HG03469 (cell line): ENCODE results near the gene KCNH5.
"Not testable (repeated sequence)": the region's sequence is repeated elsewhere in the genome, so short reads cannot be mapped to it uniquely, and the experiment has no call there.

Source experiments
- ATAC-seq: cut with Tn5 transposase; IDR thresholded peaks from one replicate; pipeline ENCODE4 v1.9.1; 2021; ENCODE audit warnings: mild to moderate bottlenecking, moderate library complexity, moderate number of reproducible peaks; ENCODE audit not compliant: unreplicated experiment

The KCNH5 gene

DNA sequence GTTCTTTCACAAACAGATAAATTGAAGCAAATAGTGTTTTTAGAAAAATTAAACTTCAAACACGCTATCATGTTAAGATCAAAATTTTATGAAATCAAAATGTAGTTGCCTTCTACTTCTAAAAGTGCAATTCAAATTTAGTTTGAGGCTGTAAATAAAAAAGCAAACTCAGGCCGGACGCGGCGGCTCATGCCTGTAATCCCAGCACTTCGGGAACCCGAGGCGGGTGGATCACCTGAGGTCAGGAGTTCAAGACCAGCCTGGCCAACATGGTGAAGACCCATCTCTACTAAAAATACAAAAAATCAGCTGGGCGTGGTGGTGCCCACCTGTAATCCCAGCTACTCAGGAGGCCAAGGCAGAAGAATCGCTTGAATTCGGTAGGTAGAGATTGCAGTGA is 298.4 kb downstream of the KCNH5 start:
- ATAC-seq = not testable (repeated sequence)

DNA sequence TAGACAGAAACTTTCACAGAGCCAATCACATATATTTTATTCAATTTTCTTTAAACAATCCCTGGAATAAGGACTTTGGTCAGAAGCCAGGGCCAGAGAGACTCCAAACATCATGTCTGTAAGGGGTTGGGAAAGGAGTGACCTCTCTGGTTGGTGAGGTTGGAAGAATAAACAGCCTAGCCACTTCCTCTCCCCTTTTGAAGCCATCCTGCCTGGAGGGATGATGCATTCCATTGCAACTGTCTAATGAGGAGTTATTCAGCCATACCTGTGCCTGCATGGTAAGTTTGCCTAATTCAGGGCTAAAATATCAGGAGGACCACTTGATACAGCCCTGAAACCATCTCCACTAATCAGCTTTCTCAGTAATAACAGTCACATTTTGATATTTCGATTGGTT is 299.8 kb downstream of the KCNH5 start:
- ATAC-seq = no peak

DNA sequence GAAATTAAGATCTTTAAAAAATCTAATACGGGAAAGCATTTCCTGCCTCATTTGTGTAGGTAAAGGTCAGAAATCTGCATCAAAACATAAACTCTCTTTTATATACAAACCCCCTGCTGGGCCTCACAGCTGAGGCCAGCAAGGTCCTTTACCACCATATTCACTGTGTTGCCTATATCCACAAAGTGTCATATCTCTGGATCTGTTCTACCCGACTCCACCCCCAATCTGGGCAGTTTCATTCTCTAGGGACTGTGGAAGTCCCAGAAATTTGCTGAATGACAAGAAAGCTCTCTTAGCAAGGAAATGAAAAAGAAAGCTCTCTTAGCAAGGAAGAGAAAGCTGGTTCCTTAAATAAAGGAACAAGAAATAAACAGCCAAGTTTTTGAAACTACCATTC is 301.7 kb downstream of the KCNH5 start:
- no peak for ATAC-seq

DNA sequence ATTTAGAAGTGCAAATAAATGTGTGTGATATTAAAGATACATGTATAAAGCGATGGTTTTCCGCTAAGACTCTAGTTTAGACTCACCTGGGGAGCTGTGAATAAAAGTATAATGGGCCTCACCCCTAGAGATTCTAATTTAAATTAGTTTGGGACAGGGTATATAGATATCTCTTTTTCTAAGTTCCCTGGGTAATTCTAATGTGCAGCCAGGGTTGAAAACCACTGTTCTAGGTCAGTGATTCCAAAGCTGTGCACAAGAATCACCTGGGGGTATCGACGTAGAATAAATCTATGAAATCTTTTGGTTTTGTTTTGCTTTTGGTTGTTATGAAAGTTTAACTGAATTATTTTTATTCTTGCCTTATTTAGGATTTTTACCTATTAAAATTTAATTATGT is 302.1 kb downstream of the KCNH5 start:
- no peak for ATAC-seq

DNA sequence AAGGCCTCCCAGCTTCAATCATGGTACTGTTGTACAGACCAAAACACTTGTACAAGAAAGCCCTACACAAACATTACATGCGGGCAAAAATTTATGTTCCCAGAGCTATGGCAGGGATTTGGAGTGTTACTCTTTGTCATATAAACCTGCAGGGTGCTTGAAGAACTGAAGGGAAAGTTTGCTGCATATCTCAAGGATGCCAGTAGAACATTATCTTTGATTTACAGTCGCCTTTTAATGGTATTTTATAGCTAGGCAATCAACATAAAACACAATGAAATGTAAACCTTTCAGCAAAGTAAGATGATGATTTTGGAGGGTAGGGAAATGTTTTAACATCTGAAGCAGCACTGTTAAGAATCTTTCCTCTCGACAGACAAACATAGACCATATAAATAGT is 305.6 kb downstream of the KCNH5 start:
- no peak for ATAC-seq

DNA sequence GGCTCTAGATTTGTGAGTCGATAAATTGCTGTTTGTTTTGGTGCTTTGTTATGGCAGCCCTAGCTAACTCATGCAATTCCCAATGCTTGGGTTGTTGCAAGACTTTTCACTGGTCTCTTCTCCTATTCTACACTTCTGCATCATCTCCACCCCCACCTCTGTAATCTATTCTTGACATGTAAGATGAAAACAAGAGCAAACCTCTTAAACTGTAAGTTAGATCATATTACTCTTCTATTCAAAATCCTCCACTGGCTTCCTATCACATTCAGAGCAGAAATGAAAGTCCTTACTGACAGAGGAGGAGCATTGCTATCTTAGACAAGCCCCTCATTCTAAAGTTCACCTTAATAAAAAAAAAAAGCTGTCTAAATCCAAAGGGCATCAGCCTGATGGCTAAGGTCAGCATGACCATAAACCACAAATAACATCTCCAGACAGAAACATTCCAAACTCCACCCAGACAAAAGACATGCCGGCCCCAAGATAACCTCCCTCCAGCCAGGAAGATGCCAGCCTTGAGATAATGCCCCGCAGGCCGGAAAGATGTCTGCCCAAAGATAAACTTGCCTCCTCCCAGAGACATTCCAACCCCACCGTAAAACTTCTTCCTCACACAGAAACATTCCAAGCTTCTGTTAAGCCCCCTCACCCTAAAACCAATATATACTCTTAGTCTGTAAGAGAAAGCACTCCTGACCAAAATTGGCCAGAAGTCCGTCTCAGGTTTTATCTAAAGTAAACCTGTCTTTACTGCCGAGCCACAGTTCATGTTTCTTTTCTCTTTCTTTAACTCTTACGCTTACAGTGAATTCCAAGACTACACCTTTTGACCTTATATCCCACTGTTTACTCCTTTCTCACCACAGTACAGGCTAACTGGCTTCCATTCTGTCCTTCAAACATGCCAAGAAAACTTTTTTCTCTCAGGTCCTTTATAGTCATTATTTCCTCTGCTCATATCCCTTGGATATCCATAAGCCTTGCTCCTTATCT is 308.9 kb downstream of the KCNH5 start:
- no peak for ATAC-seq

DNA sequence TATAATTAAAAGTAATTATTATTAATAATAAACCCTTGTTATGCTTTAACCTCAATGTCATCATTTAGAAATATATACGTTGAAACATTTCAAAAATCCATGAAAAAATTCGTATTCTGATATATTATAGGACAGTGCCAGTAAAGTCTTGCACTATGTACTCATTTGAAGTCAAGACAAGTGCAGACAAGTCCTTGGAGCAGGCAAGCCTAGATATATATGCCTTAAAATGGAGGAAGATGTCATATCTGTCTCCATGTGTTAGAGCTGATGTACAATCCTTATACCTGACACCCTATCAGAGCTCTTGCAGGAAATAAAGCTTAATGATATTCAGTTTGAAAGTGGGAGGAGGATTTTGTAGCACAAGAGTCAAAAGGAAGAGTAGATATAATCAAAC is 310.4 kb downstream of the KCNH5 start:
- no peak for ATAC-seq

DNA sequence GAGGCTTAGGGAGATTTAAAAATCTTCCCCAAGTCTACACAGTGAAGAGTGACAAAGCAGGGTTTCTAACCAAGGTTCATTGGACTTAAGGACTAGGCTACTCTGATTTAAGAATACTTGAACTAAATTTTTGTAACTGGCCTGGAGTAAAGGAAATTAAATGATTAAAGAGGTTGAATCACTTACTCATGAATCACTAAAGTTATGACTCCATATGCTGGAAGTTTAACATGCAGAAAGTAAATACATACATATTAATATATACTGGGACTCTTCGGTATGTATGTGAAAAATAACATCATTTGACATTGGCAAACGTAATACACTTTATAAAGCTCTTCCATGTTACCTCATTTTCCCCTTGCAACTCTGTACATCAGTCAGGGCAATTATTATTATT is 322.9 kb downstream of the KCNH5 start:
- no peak for ATAC-seq

DNA sequence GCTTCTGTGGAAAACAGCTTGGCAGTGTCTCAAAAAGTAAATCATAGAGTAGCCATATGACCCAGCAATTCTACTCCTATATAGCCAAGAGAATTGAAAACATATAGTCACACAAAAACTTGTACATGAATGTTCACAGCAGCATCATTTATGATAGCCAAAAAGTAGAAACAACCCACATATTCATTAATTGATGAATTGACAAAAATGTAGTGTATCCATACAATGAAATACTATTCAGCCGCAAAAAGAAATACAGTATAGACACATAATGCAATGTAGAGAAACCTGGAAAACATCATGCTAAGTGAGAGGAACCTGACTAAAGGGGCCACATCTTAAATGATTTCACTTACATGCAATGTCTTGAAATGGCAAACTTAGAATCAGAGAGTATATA is 326.6 kb downstream of the KCNH5 start:
- no peak for ATAC-seq

DNA sequence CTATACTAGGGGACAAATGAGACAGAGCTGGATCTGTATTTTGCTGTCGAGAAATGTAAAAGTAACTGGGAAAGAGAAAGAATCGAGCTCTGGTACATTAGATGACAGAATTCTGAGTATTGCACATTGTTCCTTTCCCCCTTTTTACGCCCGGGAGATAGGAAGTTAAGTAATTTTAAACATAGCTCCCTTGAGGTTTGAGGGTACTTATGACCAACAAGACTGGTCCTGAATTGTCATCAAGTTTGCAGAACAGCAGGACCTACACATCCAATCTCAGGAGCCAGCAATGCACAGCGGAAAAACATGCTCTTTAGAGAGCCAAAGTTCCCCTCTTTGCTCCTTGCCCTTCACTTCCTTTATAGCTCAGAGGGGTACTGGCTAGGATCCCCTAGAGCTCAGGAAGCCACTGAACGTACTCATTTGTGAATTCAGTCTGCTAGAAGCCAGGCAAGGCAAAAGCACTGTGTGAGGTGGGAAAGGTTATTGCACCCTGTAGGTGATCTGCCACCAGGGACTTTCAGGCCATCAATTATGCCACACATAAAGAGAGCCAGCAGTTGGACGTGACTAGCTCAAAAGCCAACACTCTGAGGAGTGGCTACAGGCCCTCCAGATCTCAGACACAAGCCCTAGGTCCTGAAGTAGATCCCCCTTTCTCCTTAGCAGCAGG is 333.8 kb downstream of the KCNH5 start:
- no peak for ATAC-seq

DNA sequence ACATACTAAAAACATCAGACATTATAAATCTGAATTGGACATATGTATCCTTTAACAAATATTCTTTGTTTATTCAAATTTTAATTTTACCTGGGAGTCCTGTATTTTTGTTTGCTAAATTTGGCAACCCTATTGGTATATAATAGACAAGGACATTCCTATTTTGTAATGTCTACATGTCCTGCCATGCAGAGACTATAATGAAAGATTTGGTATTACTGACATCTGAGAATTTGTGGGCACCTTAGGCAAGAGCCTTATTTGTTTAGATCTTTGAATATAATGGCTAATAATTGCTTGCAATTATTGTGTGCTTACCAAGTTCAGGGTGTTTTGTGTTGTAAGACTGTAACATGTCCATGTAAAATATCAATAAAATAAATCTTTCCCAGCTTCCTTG is 334.4 kb downstream of the KCNH5 start:
- no peak for ATAC-seq

DNA sequence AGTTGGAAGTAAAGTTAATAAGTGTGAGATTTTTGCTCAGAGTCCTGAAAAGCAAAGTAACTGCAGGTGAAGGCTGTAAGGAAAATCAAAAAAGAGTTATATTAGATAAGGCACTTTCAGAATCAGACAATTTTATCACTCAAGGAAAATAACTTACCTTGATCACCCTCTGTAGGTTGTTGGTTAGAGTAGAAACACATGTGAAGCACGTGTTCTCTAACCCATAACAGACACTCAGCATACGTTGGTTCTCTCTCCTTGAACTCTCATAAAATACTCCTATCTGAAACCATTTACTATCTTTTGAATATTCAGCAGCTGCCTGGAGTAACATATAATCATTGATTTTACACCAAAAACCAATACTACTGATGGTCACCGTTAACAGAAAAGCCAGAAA is 335.5 kb downstream of the KCNH5 start:
- ATAC-seq = no peak

DNA sequence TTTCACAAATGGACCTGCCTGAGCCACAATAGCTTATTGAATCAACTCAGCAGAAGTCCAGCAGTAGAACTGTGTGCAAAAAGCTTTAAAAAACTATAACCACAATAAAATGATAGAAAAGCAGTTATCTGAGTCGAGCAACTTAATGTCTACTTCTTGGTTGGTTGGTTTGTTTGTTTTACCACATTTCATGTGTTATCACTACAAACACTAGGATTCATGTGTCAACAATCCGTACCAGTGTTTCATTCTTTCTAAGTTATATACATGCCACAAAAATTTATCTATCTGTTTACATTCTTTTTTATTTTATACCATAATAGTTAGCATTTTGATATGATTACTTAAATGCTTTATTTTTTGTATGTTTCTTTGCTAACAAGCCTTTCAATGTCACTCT is 339.0 kb downstream of the KCNH5 start:
- ATAC-seq = no peak

DNA sequence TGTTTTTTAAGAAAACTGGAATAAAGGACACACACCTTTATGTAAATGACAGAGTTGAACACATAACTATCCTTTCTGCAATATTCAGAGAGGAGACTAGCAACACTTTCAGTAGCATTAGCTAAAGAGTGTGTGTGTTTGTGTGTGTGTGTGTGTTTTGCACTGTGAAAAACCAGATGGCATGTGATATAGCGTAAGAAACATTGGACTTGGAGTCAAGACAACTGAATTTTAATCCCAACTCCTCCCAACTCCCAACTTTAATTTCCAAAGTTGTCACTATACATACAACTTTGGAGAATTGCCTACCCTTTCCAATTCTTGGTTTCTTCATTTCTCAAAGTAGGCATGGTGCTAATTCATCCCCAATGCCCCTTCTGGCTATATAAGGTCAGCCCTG is 347.8 kb downstream of the KCNH5 start:
- no peak for ATAC-seq

DNA sequence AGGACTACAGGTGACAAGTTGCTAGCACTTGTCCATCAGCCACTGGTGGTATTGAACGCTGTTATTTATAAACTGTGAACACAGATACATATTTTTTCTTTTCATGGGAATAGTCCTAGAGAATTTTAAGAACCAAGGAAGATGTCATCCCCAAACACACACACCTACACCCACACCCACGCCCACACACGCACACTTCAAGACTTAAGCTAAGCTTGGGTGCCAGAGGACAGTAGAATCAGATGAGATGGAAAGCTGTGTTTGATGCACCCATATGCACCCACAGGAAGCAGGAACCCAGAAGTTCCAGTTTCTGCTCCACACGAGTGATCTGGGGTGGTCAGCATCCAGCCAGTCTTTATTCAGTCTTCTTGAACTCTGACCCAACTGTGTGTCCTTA is 348.3 kb downstream of the KCNH5 start:
- no peak for ATAC-seq

DNA sequence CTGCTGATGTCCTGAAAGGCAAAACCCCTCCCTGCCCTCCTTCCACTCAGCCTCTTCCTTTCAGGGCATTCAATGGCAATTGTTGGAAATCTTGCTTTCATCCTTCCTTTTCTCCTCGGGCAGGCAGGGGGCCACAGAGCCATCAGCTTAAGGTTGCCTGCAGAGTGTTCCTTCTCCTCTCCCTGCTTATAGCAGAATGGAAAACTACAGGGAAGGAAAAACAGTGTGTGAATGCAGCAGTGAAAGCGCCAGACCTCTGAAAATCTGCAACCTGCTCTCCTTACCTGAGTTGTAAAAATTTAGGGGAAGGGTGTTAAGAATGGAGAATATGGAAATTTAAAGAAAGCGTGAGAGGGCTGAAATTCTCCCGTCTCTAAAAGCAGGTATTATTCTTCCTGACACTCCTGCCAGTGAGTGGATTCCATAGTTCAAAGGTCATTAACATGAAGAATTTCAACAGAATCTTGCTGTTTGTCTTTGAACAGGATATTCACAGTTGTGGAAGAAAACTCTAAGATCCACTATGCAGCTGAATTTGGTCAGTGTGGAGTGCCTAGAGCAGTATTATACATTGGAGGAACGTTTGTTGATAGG is 348.8 kb downstream of the KCNH5 start:
- ATAC-seq = no peak

DNA sequence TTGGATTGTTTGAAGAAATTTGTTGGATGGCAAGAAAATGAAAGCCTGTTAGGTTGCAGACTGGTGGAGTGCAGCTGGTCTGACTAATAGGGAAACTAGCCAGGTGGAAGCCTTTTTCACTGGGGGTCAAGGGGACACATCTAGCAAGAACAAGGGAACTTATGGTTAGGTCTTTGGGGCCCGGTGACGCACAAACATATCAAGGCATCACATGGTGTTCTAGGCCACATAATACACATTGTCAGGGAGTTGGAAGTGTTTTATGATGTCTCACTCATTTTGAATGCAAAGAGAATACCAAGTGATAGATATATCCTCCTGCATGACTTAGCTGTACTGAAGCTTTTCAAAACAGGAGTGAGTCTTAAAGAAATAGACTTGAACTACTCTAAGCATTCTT is 351.2 kb downstream of the KCNH5 start:
- ATAC-seq = no peak

DNA sequence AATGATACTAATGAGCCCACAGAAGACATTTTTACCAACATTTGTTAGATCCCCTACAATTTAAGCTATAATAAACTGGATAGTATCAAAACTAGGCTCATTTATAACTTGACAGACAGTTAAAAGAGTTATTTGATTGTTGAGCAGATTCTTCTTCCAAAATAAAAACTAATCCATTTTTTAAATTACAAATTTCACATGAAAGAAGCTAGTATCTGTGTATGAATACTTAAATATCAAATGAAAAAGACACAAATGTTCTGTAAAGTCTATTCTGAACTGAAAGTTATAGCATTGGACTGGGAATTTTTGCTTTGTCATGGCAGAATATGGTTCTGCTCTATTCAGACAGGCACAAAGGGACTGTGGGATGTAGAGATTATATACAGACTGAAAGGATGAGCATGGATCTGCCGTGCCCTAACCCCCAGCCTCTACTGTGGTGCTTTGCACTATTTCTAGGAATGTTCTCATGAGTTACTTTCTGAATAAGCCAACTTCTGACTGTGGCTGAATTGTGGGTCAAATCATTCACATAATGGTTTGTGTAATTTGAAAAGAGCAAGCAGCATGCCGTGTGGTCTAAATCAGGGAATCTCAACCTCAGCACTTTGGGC is 352.7 kb downstream of the KCNH5 start:
- ATAC-seq = no peak

DNA sequence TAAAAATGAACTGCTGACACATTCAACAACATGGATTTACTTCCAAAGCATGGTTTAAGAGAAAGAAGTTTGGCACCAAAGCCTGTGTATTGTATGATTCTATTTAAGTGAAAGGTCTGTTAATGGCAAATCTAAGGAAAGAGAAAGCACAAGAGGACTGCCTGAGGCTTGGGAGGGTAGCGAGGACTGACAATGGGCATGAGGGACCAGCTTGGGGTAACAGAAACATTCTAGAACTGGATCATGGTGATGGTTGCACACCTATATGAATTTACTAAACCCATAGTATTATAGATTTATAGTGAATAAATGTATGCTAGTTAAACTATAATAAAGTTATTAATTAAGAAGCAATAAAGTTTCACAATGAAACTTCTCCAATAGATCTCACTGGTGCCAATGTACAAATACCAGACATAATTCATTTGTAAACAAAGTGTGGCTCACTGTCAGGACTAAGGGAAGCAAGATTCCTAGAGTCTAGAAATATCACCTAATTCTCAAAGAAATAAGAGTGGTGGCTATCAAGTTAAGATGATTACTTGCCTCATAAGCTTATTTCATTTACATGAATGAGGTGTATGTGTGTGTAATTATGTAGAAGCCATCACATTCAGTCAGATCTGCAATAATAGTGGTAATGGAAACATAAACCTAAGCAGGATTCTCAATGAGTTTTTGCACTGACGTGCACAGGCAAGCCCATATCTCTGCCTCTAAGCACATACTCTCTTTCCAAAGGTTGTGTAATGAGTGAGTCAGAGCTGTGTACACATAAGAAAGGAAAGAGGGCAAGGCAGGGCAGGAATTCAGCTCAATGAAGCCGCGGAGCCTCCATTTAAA is 353.4 kb downstream of the KCNH5 start:
- ATAC-seq = no peak

DNA sequence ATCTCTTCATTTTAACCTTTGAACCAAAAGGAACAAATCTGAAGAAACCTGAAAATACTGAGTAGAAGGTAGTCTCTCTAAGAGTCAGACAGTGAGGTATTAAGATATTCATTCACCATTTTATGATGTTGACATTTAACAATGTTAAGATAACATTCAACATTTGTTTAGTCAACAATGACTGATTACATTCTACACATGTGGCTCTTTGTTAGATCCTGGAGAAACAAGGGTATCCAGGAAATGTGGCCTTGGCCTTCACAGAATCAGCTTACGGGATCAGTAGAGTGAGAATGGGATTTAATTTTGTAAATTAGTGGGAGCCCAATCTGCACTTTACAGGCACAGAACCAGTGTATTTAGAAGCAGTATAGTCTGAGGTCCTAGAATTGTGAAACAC is 355.5 kb downstream of the KCNH5 start:
- no peak for ATAC-seq

DNA sequence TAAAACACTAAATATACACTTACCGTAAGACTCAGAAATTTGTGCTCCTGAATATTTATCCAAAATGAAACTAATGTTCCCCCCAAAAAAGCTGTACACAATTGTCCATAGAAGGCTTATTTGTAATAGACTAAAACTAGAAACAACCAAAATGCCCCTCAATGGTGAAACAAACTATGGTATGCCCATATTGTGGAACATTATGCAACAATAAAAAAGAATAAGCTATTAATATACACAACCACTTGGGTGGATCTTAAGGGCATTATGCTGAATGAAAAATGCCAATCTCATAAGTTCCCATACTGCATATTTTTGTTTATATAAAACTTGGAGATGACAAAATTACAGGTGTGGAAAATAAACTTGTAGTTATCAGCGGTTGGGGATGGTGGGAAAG is 357.4 kb downstream of the KCNH5 start:
- no peak for ATAC-seq
